Colon (tissue), 2 donors: Measurements from ENCODE around the gene ZNF785.
A peak's percentile ranks its signal among the peaks of the same experiment; 100 is the strongest.
"Not testable (repeated sequence)": the region's sequence is repeated elsewhere in the genome, so short reads cannot be mapped to it uniquely, and the experiment has no call there.

ENCODE experiments used
- FAIRE-seq: peaks from 2 replicates; lab custom pipeline; 2012; peaks lifted over from hg19 to GRCh38; lab: Jason Lieb, UNC
- donor health status: control.
- donor health status: control.

ZNF785 gene

GRCh38 chr16:30585400-30586191 is at the start of gene ZNF785:
TSS of gene ZNF785 (minus strand) at chr16:30585697. CDS start at chr16:30585611, 86 bp downstream.
- FAIRE-seq: peak; percentile 47

GRCh38 chr16:30633526-30633925 is 48.0 kb upstream of the ZNF785 start:
- no peak for FAIRE-seq

- not testable (repeated sequence) for FAIRE-seq
Observed at GRCh38 chr16:30632454-30632853, 47.0 kb upstream of the ZNF785 start.

GRCh38 chr16:30628628-30629540 is 43.4 kb upstream of the ZNF785 start:
- no peak for FAIRE-seq

GRCh38 chr16:30626236-30626635 is 40.7 kb upstream of the ZNF785 start:
- no peak for FAIRE-seq

DNA sequence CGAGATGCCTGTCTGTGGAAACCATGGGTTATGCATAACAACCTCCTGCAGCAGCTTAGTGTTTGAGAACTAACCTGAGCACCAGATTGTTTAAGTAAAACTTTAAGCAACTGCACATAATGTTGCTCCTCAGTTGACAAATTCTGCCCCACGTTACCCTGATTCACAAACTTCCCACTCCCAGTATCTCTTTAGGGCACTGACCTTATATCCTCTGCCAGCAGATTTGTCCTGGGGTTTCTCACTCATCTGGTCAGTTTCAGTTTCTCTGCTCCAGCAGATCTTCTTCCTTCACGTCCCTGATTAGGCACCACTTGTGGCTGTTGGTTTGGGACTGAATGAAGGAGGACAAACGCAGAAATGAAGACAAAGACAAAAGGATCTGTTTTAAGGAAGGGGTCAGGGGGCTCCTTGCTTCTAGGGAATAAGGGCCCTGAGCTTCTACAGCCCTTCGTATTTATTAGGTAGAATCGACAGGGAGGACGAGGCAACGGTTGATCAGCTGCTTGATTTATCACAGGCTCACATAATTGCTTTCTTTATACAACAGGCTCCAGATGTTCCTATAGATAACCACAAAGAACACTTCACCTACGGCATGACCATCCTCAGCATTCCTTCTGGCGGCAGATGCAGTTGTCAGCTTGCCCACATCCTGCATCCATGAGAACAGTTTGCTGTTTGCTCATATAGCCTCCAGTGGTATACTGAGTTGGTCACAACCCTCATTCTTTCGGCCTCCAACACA is 38.2 kb upstream of the ZNF785 start:
- no peak for FAIRE-seq

DNA sequence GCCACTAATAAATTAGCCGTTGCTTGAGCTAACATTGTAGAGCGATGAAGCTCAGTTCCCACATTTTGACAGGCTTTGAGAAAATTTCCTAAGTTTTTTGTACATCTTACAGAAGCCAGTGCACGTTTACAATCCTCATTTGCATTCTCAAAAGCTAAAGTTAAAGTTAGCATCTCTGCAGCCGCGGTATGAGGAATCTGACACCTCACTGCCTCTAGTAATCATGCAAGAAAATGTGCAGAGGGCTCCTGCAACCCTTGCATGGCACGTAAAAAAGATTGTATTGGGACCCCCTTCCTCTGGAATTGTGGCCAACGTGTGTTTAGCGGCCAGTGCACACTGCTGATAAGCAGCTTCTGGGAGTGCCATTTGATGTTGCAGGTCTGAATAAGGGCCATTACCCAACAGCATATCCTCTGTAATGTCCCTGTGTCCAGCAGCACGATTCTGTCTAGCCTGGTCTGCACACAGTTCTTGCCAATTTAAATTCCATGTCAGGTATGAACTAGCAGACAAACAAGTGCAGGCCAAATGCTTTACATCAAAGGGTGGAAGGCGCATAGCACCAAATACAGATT is 37.0 kb upstream of the ZNF785 start:
- no peak for FAIRE-seq

GRCh38 chr16:30621765-30622164 is 36.3 kb upstream of the ZNF785 start:
- no peak for FAIRE-seq

- no peak for FAIRE-seq
Observed at GRCh38 chr16:30620169-30620568, 34.7 kb upstream of the ZNF785 start.

DNA sequence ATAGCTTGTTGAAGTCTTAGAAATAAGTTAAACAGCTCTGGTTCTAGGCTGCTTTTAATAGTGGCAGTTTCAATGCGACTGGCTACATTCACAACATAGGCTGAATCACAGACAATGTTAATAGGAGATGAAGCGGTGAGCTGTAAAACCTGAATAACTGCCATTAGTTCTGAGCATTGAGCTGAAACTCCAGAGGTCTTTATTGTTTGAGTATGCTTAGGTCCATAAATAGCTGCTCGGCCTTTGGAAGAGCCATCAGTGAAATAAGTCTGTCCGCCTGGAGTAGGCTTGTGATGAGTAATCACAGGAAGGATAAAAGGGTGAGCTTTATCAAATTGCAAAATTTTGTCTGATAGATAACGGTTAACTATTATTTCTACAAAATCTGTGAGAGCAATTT is 34.1 kb upstream of the ZNF785 start:
- FAIRE-seq: no peak

DNA sequence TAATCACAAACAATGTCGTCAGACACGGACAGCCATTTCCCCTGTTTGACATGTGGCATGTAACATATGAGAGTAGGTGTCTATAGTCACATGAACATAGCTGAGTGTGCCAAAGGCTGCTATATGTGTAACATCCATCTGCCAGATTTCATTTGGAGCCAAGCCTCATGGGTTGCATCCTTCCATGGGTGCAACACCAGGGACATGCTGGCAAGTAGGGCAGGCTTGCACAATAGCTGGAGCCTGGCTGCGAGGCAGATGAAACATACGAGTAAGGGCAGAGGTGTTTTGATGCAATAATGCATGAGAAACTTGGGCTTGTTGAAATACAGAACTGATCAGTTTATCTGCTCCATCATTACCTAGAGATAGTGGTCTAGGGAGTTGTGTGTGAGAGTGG is 33.7 kb upstream of the ZNF785 start:
- no peak for FAIRE-seq

DNA sequence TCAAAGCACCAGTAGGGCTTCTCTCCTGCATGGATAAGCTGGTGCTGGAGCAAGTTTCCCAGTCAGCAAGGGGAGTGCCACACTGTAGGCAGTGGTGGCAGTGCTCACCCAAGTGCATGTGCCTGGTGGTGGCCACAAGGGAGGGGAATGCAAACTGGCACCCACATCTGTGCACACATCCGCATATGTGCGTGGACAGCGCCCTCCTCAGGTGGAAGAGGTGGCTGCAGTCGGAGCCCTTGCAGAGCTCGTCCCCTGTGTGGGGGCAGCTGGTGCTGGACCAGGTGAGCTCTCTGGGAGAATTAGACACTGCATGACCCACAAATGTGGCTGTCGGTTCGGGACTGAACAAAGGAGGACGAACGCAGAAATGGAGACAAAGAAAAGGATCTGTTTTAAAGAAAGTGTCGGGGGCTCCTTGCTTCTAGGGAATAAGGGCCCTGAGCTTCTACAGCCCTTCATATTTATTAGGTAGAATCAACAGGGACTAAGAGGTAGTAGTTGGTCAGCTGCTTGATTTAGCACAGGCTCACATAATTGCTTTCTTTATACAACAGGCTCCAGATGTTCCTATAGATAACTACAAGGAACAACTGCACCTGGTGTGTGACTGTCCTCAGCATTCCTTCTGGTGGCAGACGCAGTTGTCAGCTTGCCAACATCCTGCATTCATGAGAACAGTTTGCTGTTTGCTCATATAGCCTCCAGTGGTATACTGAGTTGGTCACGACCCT is 30.0 kb upstream of the ZNF785 start:
- no peak for FAIRE-seq

GRCh38 chr16:30609926-30610839 is 24.7 kb upstream of the ZNF785 start, which contains the start of gene ZNF689:
TSS of gene ZNF689 (minus strand) at chr16:30610389. CDS start at chr16:30610041, 348 bp downstream.
- FAIRE-seq: no peak

DNA sequence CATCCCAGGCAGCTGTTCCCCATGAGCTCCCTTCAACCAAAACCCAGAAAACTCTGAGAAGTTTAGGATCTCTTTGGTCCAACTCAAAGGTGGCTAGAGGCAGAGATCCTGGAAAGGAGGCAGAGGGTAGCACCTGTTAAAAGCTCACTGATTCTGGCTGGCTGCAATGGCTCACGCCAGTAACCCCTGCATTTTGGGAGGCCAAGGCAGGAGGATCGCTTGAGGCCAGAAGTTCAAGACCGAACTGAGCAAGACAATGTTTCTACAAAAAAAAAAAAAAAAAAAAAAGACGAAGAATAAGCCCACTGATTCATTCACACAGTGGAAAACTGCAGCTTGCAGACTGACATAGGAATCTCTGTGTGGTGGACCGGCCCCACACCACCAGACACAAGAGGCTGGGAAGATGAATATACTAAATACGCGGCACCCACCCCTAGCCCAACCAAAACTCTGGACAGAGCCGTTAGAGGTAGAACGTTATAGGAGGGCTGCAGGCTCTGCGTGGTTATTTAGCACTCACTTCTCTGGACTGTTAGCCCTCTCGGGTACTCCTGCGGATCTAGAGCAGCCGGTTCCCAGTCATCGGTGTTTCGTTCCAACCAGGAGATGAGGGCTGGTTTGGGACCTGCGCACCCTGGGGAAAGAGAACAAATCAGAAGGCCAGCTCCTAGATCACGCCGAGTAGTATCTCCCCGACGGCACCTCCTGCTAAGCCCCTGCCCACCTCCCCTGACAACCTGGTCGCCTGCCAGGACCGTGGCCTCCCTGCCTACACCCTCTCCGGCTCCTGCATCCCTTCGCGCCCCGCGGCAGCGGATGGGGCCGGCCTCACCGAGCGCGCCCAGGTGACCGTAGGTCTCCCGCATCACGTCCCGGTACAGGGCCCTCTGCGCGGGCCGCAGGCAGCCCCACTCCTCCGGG is 23.8 kb upstream of the ZNF785 start:
- FAIRE-seq: no peak

DNA sequence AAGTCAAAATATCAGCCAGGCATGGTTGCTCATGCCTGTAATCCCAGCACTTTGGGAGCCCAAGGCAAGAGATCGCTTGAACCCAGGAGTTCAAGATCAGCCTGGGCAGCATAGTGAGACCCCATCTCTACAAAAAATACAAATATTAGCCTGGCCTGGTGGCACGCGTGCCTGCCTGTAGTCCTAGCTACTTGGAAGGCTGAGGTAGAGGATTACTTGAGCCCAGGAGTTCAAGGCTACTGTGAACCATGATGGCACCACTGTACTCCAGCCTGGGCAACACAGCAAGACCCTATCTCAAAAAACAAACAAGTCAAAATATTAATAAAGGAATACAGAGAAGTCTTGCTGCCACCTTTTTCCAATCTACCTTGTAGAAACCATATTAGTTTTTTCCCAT is 20.5 kb upstream of the ZNF785 start:
- FAIRE-seq: no peak

GRCh38 chr16:30605158-30605557 is 19.7 kb upstream of the ZNF785 start:
- no peak for FAIRE-seq

GRCh38 chr16:30604316-30604947 is 18.9 kb upstream of the ZNF785 start:
- no peak for FAIRE-seq

- no peak for FAIRE-seq
Observed at GRCh38 chr16:30603945-30604315, 18.4 kb upstream of the ZNF785 start.
